SU-DHL-6 (cell line): ENCODE data around the gene TMEM178A.

Source experiments
- CTCF ChIP-seq: fragments of 200-600 bp; sonication (generic); IDR thresholded peaks from one replicate; pipeline ENCODE4 v1.5.1; 2017; ENCODE audit warnings: antibody characterized with exemption, mild to moderate bottlenecking, low read length, moderate library complexity; ENCODE audit not compliant: insufficient read depth, poor library complexity, severe bottlenecking
- EZH2phosphoT487 ChIP-seq: fragments of 200-600 bp; sonication (generic), shearing (Covaris generic); conservative IDR thresholded peaks from 2 replicates; pipeline ENCODE4 v1.6.1; 2018; ENCODE audit warnings: mild to moderate bottlenecking, antibody characterized with exemption, low read length, moderate library complexity, mixed read lengths

- TF ChIP-seq CTCF: no peak
- no peak for TF ChIP-seq EZH2phosphoT487
Measured at GRCh38 chr2:39703181-39703872, 37.6 kb downstream of the TMEM178A start.
